H9 (cell line): Measurements from ENCODE around the gene TMCC3. TPM values are rescaled to one million over a fixed set of nuclear protein-coding genes. Genes with fewer than 3 reads are reported as not detected.

Source experiments
- DNase-seq: peaks from one replicate; pipeline ENCODE4 v3.0.0-alpha.2; 2017
- H2AFZ ChIP-seq: one replicate; pipeline ENCODE4 v1.6.1; 2013; ENCODE audit warnings: mild to moderate bottlenecking, low read length, control low read depth, moderate library complexity
- H2AK5ac ChIP-seq: 2 replicates; pipeline ENCODE4 v1.6.1; 2013; ENCODE audit warnings: low read length, control low read depth, mixed read lengths; ENCODE audit not compliant: insufficient read length
- H2BK120ac ChIP-seq: one replicate; pipeline ENCODE4 v1.6.1; 2013; ENCODE audit warnings: low read depth, mild to moderate bottlenecking, low read length, control low read depth, inconsistent platforms; ENCODE audit not compliant: poor library complexity, severe bottlenecking
- H2BK12ac ChIP-seq: 2 replicates; pipeline ENCODE4 v1.6.1; 2013; ENCODE audit warnings: low read length, control low read depth, mixed read lengths, low read depth; ENCODE audit not compliant: insufficient read length
- H2BK15ac ChIP-seq: 2 replicates; pipeline ENCODE4 v1.6.1; 2013; ENCODE audit warnings: low read depth, low read length, control low read depth
- H2BK20ac ChIP-seq: one replicate; pipeline ENCODE4 v1.6.1; 2013; ENCODE audit warnings: low read depth, mild to moderate bottlenecking, low read length, control low read depth, inconsistent platforms; ENCODE audit not compliant: poor library complexity, severe bottlenecking
- H2BK5ac ChIP-seq: 2 replicates; pipeline ENCODE4 v1.6.1; 2013; ENCODE audit warnings: low read length, control low read depth, mixed read lengths; ENCODE audit not compliant: insufficient read length
- H3K14ac ChIP-seq: 2 replicates; pipeline ENCODE4 v1.6.1; 2013; ENCODE audit warnings: low read length, control low read depth; ENCODE audit not compliant: insufficient read depth
- H3K18ac ChIP-seq: 2 replicates; pipeline ENCODE4 v1.6.1; 2013; ENCODE audit warnings: low read depth, mild to moderate bottlenecking, mixed read lengths, low read length, control low read depth; ENCODE audit not compliant: insufficient read length
- H3K23ac ChIP-seq: 2 replicates; pipeline ENCODE4 v1.6.1; 2013; ENCODE audit warnings: low read length, control low read depth, mixed read lengths, low read depth; ENCODE audit not compliant: insufficient read length
- H3K23me2 ChIP-seq: 2 replicates; pipeline ENCODE4 v1.6.1; 2013; ENCODE audit warnings: low read depth, mild to moderate bottlenecking, mixed read lengths, low read length, control low read depth; ENCODE audit not compliant: insufficient read length, poor library complexity, severe bottlenecking
- H3K27ac ChIP-seq: 2 replicates; pipeline ENCODE4 v1.5.1; 2013; ENCODE audit warnings: low read length, control low read depth, mixed read lengths, low read depth; ENCODE audit not compliant: insufficient read length
- H3K27me3 ChIP-seq: 2 replicates; pipeline ENCODE4 v1.6.1; 2013; ENCODE audit warnings: low read length, control low read depth, inconsistent platforms; ENCODE audit not compliant: insufficient read depth
- H3K4ac ChIP-seq: 2 replicates; pipeline ENCODE4 v1.6.1; 2013; ENCODE audit warnings: low read depth, mild to moderate bottlenecking, control low read depth, inconsistent platforms, low read length, moderate library complexity
- H3K4me1 ChIP-seq: 2 replicates; pipeline ENCODE4 v1.6.1; 2013; ENCODE audit warnings: low read length, control low read depth, inconsistent platforms; ENCODE audit not compliant: insufficient read depth
- H3K4me2 ChIP-seq: 2 replicates; pipeline ENCODE4 v1.6.1; 2013; ENCODE audit warnings: low read length, control low read depth, mixed read lengths; ENCODE audit not compliant: insufficient read length, insufficient read depth
- H3K56ac ChIP-seq: 2 replicates; pipeline ENCODE4 v1.6.1; 2013; ENCODE audit warnings: low read depth, mild to moderate bottlenecking, mixed read lengths, low read length, control low read depth; ENCODE audit not compliant: insufficient read length
- H3K79me1 ChIP-seq: 2 replicates; pipeline ENCODE4 v1.6.1; 2013; ENCODE audit warnings: low read depth, mild to moderate bottlenecking, moderate library complexity, low read length, control low read depth, inconsistent platforms; ENCODE audit not compliant: insufficient read depth, poor library complexity, severe bottlenecking
- H3K79me2 ChIP-seq: 2 replicates; pipeline ENCODE4 v1.6.1; 2013; ENCODE audit warnings: low read length, control low read depth, inconsistent platforms; ENCODE audit not compliant: insufficient read depth
- H3K9ac ChIP-seq: 2 replicates; pipeline ENCODE4 v1.6.1; 2013; ENCODE audit warnings: low read length, control low read depth, mixed read lengths; ENCODE audit not compliant: insufficient read length; ENCODE audit errors: extremely low read depth
- H3K9me3 ChIP-seq: one replicate; pipeline ENCODE4 v1.6.1; 2013; ENCODE audit warnings: low read depth, low read length, inconsistent platforms; ENCODE audit not compliant: control insufficient read depth
- H3T11ph ChIP-seq: one replicate; pipeline ENCODE4 v1.6.1; 2013; ENCODE audit warnings: mild to moderate bottlenecking, low read length, control low read depth, inconsistent platforms
- H4K20me1 ChIP-seq: one replicate; pipeline ENCODE4 v1.6.1; 2013; ENCODE audit not compliant: control insufficient read depth, insufficient read length, insufficient read depth
- H4K5ac ChIP-seq: 2 replicates; pipeline ENCODE4 v1.6.1; 2013; ENCODE audit warnings: low read depth, mild to moderate bottlenecking, mixed read lengths, low read length, control low read depth; ENCODE audit not compliant: insufficient read length
- H4K8ac ChIP-seq: replicated peaks from 2 replicates; pipeline ENCODE4 v1.6.1; 2013; ENCODE audit warnings: low read length, control low read depth, mixed read lengths, low read depth; ENCODE audit not compliant: insufficient read length
- H4K91ac ChIP-seq: 2 replicates; pipeline ENCODE4 v1.6.1; 2013; ENCODE audit warnings: low read depth, mild to moderate bottlenecking, moderate library complexity, mixed read lengths, low read length, control low read depth; ENCODE audit not compliant: insufficient read length
- H3K27ac Mint-ChIP-seq, 3 experiments: 2 replicates in 2 of 3; 3 replicates in 1 of 3; pipeline ENCODE4 v1.8.0; 2020 to 2021; ENCODE audit warnings: mixed read lengths in 3 of 3, mild to moderate bottlenecking in 1 of 3, moderate library complexity in 1 of 3
- H3K27me3 Mint-ChIP-seq: 2 replicates; pipeline ENCODE4 v1.8.0; 2021; ENCODE audit warnings: low read depth, mild to moderate bottlenecking, moderate library complexity, mixed read lengths
- H3K36me3 Mint-ChIP-seq, 3 experiments: 2 replicates in 2 of 3; 3 replicates in 1 of 3; pipeline ENCODE4 v1.8.0; 2020 to 2021; ENCODE audit warnings: low read depth in 3 of 3, mixed read lengths in 3 of 3; ENCODE audit not compliant: insufficient read depth in 1 of 3
- H3K4me1 Mint-ChIP-seq, 2 experiments: 2 replicates each; pipeline ENCODE4 v1.8.0; 2020; ENCODE audit warnings: mixed read lengths in 2 of 2
- H3K4me3 Mint-ChIP-seq, 2 experiments: 2 replicates in 1 of 2; 3 replicates in 1 of 2; pipeline ENCODE4 v1.8.0; 2020 to 2021; ENCODE audit warnings: mild to moderate bottlenecking in 2 of 2, mixed read lengths in 2 of 2, moderate library complexity in 1 of 2
- H3K9me3 Mint-ChIP-seq, 2 experiments: 2 replicates in 1 of 2; 3 replicates in 1 of 2; pipeline ENCODE4 v1.8.0; 2020; ENCODE audit warnings: mild to moderate bottlenecking in 2 of 2, mixed read lengths in 2 of 2, moderate library complexity in 1 of 2
- CTCF ChIP-seq: fragments of 200-600 bp; sonication (generic); conservative IDR thresholded peaks from 3 replicates; pipeline ENCODE4 v1.8.0; 2021; ENCODE audit warnings: antibody characterized with exemption, mild to moderate bottlenecking
- WGBS: extraction: QIAGEN DNeasy Blood & Tissue Kit; methylation state at CpG from one replicate; pipeline ENCODE4 v1.1.7; 2013; ENCODE audit warnings: missing lambda C conversion rate, low lambda C conversion rate, mixed read lengths; ENCODE audit not compliant: insufficient read length; ENCODE audit errors: extremely low coverage; 5-methylcytosine and 5-hydroxymethylcytosine counted together
- total RNA-seq: library from RNA; stranded (reverse); gene quantifications from 2 replicates; pipeline ENCODE4 v1.2.1, GENCODE V29; 2021

The TMCC3 gene
- total RNA-seq, 1 experiment from 2014 or later = 0.87 TPM

DNA sequence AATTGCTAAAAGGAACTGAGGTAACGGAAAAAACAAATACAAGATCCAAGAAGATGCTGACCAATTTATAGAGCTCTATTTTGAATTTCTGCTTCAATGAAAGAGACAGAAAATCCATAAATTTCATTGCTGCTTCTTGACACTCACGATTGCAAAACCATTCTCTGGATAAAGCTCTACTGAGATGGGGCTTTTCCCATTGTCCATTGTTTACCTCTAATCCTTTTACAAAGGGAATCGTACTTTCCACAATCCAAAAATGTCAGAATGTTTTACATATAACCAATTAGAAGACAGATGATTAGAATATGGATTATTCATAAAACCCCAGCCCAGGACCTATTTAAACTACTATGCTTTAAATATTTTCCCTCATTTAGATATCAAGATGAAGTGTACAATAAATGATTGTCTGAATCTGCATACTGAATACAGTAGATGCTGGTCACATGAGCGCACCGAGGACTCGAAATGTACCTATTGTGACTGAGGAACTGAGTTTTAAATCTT lies 16.7 kb upstream of the TMCC3 start:
- Histone ChIP-seq H2AFZ (no peak overlapping the region), H3K23me2 (no peaks in the 10 kb centered on the region), H2BK120ac (no peak overlapping the region), H3K4me1 (no peaks in the 10 kb centered on the region), H3K79me2 (no peaks in the 10 kb centered on the region), H4K5ac (no peak overlapping the region), H3K9ac (no peak overlapping the region), H4K8ac (no peak overlapping the region), H3K14ac (no peak overlapping the region), H3T11ph (no peak overlapping the region), H2BK15ac (no peak overlapping the region), H3K9me3 (no peaks in the 10 kb centered on the region), H2BK5ac (no peak overlapping the region), H3K27ac (no peak overlapping the region), H3K79me1 (no peaks in the 10 kb centered on the region), H4K91ac (no peak overlapping the region), H3K18ac (no peak overlapping the region), H2BK20ac (no peak overlapping the region), H3K56ac (no peak overlapping the region), H3K27me3 (no peaks in the 10 kb centered on the region), H2AK5ac (no peak overlapping the region), H3K4ac (no peak overlapping the region), H2BK12ac (no peak overlapping the region), H3K23ac (no peak overlapping the region), H3K4me2 (no peak overlapping the region), H4K20me1 (no peaks in the 10 kb centered on the region)
- Mint-ChIP-seq H3K4me1 (peaks cover 0 to 3% of the 10 kb centered on the region in 2 experiments; a peak in 2 of 4 replicates), H3K27me3 (no peaks in the 10 kb centered on the region; the same call in none of the 2 replicates), H3K4me3 (no peak overlapping the region), H3K9me3 (no peaks in the 10 kb centered on the region), H3K36me3 (no peaks in the 10 kb centered on the region), H3K27ac (no peak overlapping the region)
- DNase-seq = no peak
- no CpG with 5 or more reads among the region's 6 CpGs for WGBS
- no peak for TF ChIP-seq CTCF
